Progenitor cell of endocrine pancreas (in vitro differentiated cells): ENCODE measurements around the gene PREB. TPM values are rescaled to one million over a fixed set of nuclear protein-coding genes. Genes with fewer than 3 reads are reported as not detected.

Experiments used
- DNase-seq: peaks from one replicate; pipeline ENCODE4 v3.0.0; 2021; ENCODE audit warnings: low spot score; ENCODE audit not compliant: unreplicated experiment
- H3K27ac Mint-ChIP-seq: 2 replicates; pipeline ENCODE4 v1.8.0; 2021; ENCODE audit warnings: mild to moderate bottlenecking, moderate library complexity, mixed read lengths
- H3K27me3 Mint-ChIP-seq: 2 replicates; pipeline ENCODE4 v1.8.0; 2021; ENCODE audit warnings: mixed read lengths
- H3K36me3 Mint-ChIP-seq: 2 replicates; pipeline ENCODE4 v1.8.0; 2022; ENCODE audit warnings: mixed read lengths; ENCODE audit not compliant: insufficient read depth
- H3K4me1 Mint-ChIP-seq: 2 replicates; pipeline ENCODE4 v1.8.0; 2021; ENCODE audit warnings: low read depth, mixed read lengths
- H3K4me3 Mint-ChIP-seq: 2 replicates; pipeline ENCODE4 v1.8.0; 2021; ENCODE audit warnings: low read depth, mild to moderate bottlenecking, moderate library complexity, mixed read lengths
- H3K9me3 Mint-ChIP-seq: 2 replicates; pipeline ENCODE4 v1.8.0; 2021; ENCODE audit warnings: low read depth, mixed read lengths
- total RNA-seq: library from RNA; stranded (reverse); gene quantifications from 2 replicates; pipeline ENCODE4 v1.2.1, GENCODE V29; 2021
- TF ChIP-seq, protein P1 (sequence below): fragments of 200-600 bp; sonication (generic); IDR thresholded peaks from one replicate; pipeline ENCODE4 v1.5.0; 2021; ENCODE audit warnings: antibody characterized with exemption, mild to moderate bottlenecking; ENCODE audit not compliant: unreplicated experiment

PREB gene
- total RNA-seq, 1 donor from 2014 or later: 46.9 TPM

DNA sequence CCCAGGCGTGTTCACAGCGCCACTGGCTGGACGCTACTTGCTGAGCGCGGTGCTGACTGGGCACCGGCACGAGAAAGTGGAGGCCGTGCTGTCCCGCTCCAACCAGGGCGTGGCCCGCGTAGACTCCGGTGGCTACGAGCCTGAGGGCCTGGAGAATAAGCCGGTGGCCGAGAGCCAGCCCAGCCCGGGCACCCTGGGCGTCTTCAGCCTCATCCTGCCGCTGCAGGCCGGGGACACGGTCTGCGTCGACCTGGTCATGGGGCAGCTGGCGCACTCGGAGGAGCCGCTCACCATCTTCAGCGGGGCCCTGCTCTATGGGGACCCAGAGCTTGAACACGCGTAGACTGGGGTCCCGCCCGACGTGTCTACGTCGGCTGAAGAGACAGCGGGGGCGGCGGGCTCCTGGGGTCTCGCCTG, 48.8 kb downstream of the PREB start:
- no peaks in the 10 kb centered on the region for H3K9me3 Mint-ChIP-seq
- no peak overlapping the region for H3K27ac Mint-ChIP-seq
- no peaks in the 10 kb centered on the region for H3K36me3 Mint-ChIP-seq
- peaks cover 13% of the 10 kb centered on the region for H3K4me1 Mint-ChIP-seq
- peaks cover 30% of the 10 kb centered on the region for H3K27me3 Mint-ChIP-seq
- no peak for DNase-seq
- H3K4me3 Mint-ChIP-seq: peak overlapping the region; percentile 58
- TF ChIP-seq, protein P1, sequence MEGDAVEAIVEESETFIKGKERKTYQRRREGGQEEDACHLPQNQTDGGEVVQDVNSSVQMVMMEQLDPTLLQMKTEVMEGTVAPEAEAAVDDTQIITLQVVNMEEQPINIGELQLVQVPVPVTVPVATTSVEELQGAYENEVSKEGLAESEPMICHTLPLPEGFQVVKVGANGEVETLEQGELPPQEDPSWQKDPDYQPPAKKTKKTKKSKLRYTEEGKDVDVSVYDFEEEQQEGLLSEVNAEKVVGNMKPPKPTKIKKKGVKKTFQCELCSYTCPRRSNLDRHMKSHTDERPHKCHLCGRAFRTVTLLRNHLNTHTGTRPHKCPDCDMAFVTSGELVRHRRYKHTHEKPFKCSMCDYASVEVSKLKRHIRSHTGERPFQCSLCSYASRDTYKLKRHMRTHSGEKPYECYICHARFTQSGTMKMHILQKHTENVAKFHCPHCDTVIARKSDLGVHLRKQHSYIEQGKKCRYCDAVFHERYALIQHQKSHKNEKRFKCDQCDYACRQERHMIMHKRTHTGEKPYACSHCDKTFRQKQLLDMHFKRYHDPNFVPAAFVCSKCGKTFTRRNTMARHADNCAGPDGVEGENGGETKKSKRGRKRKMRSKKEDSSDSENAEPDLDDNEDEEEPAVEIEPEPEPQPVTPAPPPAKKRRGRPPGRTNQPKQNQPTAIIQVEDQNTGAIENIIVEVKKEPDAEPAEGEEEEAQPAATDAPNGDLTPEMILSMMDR: no peak

DNA sequence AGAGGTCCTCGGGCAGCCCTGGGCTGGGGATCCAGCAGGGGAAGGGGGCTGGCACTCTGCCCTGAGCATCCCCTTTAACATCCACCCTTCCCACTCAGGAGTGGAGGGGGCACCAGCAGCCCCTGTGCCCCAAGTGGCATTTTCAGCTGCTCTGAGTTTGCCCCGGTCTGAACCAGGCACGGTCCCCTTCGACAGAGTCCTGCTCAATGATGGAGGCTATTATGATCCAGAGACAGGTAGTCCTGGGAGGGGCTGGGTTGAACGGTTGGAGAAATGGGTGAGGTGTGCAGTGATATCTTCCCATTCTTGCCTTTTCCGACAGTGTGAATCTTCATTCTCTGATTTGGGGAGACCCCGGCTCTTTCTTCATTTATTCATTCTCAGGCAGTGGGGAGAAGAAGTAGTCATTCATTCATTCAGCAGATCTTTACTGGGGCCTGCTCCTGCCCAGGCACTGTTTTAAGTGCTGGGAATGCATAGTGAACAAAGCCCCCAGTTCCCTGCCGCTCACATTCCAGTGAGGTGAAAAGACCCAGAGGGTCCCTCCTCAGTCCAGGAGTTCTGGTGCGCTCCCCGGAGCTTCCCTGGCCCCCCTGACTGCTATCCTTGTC, 49.3 kb downstream of the PREB start:
- no peaks in the 10 kb centered on the region for H3K9me3 Mint-ChIP-seq
- DNase-seq: no peak
- peak overlapping the region; percentile 58 for H3K4me3 Mint-ChIP-seq

DNA sequence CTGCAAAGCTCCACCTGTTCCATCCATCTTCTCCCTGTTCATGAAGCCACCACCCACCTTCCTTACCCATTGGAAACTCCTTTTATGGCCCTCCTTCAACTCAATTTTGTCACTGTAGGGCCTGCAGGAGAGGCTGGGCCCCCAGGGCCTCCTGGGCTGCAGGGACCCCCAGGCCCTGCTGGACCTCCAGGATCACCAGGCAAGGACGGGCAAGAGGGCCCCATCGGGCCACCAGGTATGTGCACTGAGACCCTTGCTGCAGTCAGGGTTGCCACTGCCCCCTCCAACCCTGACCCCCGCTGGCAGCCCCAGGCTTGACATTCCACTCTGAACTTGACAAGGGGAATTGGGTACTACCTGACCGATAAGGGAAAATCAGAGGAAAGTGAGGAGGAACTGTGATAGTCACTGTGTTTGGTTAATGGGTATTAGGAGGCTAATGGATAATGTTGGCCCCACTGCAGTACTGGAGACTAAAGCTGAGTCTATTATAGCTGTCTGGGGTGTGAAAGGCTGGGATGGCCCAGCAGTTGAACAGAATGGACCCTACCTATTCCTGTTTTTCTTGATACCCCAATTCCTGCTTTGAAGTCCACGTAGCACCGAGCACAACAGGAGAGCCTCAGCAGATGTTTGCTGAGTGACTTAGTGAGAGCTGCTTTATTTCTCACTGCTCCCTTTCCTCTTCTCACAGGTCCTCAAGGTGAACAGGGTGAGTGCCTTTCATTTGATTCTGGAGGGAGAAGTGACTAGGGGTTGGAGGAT, 50.0 kb downstream of the PREB start:
- H3K27ac Mint-ChIP-seq: no peak overlapping the region
- no peak overlapping the region for H3K4me3 Mint-ChIP-seq
- TF ChIP-seq, protein P1: no peak

More for the DNA sequence above, 49.3 kb downstream of the PREB start:
- TF ChIP-seq, protein P1: peak; percentile 30
- peaks cover 13% of the 10 kb centered on the region for H3K4me1 Mint-ChIP-seq
- H3K27ac Mint-ChIP-seq: no peak overlapping the region
- peaks cover 30% of the 10 kb centered on the region for H3K27me3 Mint-ChIP-seq
- H3K36me3 Mint-ChIP-seq: no peaks in the 10 kb centered on the region

DNA sequence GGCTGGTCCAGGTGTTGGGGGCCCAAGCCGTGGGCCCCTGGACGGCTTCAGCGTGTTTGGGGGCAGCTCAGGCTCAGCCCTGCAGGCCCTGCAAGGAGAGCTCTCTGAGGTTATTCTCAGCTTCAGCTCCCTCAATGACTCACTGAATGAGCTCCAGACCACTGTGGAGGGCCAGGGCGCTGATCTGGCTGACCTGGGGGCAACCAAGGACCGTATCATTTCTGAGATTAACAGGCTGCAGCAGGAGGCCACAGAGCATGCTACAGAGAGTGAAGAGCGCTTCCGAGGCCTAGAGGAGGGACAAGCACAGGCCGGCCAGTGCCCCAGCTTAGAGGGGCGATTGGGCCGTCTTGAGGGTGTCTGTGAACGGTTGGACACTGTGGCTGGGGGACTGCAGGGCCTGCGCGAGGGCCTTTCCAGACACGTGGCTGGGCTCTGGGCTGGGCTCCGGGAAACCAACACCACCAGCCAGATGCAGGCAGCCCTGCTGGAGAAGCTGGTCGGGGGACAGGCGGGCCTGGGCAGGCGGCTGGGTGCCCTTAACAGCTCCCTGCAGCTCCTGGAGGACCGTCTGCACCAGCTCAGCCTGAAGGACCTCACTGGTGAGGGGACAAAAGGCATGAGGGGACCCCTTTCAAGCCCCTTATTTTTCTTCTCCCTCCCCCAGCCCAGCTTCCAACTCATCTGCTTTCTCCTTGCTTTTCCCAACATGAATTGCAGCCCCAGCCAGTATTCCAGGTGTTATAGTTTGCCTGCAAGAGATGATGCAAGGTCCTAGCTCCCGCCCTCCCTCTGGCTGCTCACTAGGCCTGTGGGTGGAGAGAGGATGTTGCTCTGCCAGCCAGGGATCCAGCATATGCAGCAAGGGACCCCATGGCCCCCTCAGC, 50.8 kb downstream of the PREB start:
- H3K36me3 Mint-ChIP-seq: no peaks in the 10 kb centered on the region
- no peaks in the 10 kb centered on the region for H3K9me3 Mint-ChIP-seq
- no peak for DNase-seq
- peaks cover 13% of the 10 kb centered on the region for H3K4me1 Mint-ChIP-seq
- H3K4me3 Mint-ChIP-seq: no peak overlapping the region
- H3K27ac Mint-ChIP-seq: no peak overlapping the region
- H3K27me3 Mint-ChIP-seq: peaks cover 28% of the 10 kb centered on the region
- TF ChIP-seq, protein P1: no peak

More for the DNA sequence above, 50.0 kb downstream of the PREB start:
- DNase-seq: no peak
- H3K4me1 Mint-ChIP-seq: peaks cover 13% of the 10 kb centered on the region
- peaks cover 30% of the 10 kb centered on the region for H3K27me3 Mint-ChIP-seq
- no peaks in the 10 kb centered on the region for H3K9me3 Mint-ChIP-seq
- no peaks in the 10 kb centered on the region for H3K36me3 Mint-ChIP-seq

DNA sequence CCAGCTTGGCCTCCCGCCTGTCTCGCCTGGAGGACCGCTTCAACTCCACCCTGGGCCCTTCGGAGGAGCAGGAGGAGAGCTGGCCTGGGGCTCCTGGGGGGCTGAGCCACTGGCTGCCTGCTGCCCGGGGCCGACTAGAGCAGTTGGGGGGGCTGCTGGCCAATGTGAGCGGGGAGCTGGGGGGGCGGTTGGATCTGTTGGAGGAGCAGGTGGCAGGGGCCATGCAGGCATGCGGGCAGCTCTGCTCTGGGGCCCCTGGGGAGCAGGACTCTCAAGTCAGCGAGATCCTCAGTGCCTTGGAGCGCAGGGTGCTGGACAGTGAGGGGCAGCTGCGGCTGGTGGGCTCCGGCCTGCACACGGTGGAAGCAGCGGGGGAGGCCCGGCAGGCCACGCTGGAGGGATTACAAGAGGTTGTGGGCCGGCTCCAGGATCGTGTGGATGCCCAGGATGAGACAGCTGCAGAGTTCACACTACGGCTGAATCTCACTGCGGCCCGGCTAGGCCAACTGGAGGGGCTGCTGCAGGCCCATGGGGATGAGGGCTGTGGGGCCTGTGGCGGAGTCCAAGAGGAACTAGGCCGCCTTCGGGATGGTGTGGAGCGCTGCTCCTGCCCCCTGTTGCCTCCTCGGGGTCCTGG, 51.5 kb downstream of the PREB start:
- Mint-ChIP-seq H3K36me3 (no peaks in the 10 kb centered on the region), H3K4me3 (no peak overlapping the region)
- no peak for DNase-seq

More for the DNA sequence above, 51.5 kb downstream of the PREB start:
- no peaks in the 10 kb centered on the region for H3K9me3 Mint-ChIP-seq
- H3K27ac Mint-ChIP-seq: no peak overlapping the region
- TF ChIP-seq, protein P1: no peak
- H3K27me3 Mint-ChIP-seq: peaks cover 26% of the 10 kb centered on the region
- H3K4me1 Mint-ChIP-seq: peaks cover 13% of the 10 kb centered on the region
